ENCODE measurements around the gene HES7. TPM values are rescaled to one million over a fixed set of nuclear protein-coding genes. Genes with fewer than 3 reads are reported as not detected.
A peak's percentile ranks its signal among the peaks of the same experiment; 100 is the strongest.

HES7 gene
- total RNA-seq, 1 donor from 2014 or later: not detected

DNA sequence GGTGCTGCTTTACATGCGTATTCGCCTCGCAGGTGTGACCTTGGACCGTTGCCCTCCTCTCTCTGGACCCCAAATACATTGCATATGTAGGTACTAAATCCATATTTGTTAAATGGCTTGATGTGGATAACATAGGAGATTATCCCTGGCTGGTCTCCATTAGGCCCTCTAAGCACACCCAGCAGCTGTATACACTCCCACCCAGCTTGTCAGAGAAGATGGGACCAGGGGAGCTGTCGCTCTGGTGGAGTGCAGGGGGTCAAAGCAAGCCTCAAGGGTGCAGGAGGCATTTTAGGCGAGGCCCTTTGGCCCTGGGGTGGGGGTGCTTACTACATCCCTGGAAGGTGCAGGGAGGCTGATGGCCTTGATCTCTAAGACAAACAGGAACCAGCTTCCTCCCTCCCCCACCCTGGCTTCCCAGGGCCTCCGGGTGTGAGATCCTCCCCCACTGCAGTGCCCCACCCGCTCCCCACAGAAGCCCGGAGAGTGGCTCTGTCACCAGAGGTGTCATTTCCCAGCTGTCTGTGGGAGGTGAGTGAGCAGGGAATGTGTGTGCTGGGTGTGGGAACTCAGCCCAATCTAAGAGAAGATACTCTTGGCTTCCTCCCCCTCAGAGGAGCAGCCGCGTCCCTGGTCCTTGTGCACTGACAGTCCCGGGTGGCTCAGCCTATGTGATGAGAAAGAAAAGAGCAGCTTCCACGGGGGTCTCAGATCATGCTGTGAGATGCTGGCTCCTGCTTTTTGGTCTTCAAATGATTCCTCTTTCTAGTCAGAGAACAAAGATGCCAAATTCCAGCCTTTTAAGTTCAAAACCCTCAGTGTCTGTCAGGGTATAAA, 40.3 kb upstream of the HES7 start:
- Histone ChIP-seq H3K4me3 (peak overlapping the region in 1 of 2 donors; percentile 100), H3K36me3 (peaks cover 14 to 15% of the 10 kb centered on the region in 2 donors), H3K27ac (peak overlapping the region; percentile 99 to 100), H3K9me3 (no peaks in the 10 kb centered on the region), H3K27me3 (no peaks in the 10 kb centered on the region), H3K4me1 (peaks cover 21 to 29% of the 10 kb centered on the region in 2 donors)
- TF ChIP-seq, protein P1, sequence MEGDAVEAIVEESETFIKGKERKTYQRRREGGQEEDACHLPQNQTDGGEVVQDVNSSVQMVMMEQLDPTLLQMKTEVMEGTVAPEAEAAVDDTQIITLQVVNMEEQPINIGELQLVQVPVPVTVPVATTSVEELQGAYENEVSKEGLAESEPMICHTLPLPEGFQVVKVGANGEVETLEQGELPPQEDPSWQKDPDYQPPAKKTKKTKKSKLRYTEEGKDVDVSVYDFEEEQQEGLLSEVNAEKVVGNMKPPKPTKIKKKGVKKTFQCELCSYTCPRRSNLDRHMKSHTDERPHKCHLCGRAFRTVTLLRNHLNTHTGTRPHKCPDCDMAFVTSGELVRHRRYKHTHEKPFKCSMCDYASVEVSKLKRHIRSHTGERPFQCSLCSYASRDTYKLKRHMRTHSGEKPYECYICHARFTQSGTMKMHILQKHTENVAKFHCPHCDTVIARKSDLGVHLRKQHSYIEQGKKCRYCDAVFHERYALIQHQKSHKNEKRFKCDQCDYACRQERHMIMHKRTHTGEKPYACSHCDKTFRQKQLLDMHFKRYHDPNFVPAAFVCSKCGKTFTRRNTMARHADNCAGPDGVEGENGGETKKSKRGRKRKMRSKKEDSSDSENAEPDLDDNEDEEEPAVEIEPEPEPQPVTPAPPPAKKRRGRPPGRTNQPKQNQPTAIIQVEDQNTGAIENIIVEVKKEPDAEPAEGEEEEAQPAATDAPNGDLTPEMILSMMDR (IDR thresholded peaks at IDR 0.05): no peak
- intact Hi-C loops (cut with DNase I): loop anchor here (2.0 kb wide), 1 partner anchor 23 kb away; no protein-coding TSS in a partner anchor
- DNase-seq (ENCODE audit: low spot score in 2 of 2): peak; percentile 69 to 87

DNA sequence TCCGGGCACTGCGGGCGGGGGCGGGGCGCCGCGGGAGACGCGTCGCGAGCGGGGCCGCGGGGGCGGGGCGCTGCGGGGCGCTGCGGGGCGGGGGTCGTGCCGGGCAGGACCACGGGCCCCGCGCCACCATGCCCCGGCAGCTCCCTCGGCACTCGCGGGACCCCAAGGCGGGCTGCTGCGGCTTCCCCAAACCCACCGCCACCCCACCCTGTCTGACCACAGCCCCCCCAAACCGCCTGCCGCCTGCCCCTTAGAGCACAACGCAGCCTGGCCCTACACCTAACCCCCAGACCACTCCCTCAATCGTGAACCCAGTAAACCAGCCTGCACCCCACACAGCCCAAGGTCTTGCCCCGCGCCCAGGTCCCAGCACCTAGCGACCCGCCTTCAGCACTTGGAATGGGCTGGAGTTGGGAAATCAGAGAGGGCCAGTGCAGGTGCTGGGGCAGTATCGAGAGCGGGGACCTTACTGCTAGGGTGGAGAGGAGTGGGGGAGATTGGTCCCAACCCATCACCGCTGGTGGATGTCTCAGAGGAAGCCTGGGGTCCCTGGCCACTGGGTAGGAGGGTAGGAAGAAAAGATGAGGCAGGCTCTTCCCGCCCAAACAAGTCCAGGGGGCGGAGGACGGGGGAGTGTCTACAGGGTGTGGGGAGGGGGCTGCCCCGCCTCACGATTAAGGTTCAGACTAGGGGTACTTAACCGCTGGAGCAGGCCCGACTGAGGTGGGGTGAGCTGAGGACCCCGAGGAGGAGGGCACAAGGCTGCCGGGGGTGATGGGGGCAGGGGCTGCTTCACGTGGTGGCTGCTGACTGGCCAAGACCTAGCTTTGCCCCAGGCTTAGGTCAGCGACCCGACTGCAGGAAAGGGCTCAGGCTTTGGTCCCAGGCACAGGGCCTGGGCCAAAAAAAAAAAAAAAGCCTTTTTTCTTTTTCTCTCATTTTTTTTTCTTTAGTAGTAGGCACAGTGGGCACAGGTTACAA, 39.4 kb upstream of the HES7 start:
- peak overlapping the region; percentile 91 to 100 for H3K4me3 ChIP-seq
- H3K4me1 ChIP-seq: peaks cover 21 to 33% of the 10 kb centered on the region in 2 donors
- no peaks in the 10 kb centered on the region for H3K27me3 ChIP-seq
- DNase-seq (ENCODE audit: low spot score in 2 of 2): no peak
- intact Hi-C loops (cut with DNase I): loop anchor here (2.0 kb wide), 1 partner anchor 24 kb away; no protein-coding TSS in a partner anchor
- TF ChIP-seq, protein P1 (IDR thresholded peaks at IDR 0.05): no peak
- H3K9me3 ChIP-seq: no peaks in the 10 kb centered on the region
- H3K27ac ChIP-seq: peak overlapping the region; percentile 99 to 100
- peaks cover 15 to 18% of the 10 kb centered on the region in 2 donors for H3K36me3 ChIP-seq

DNA sequence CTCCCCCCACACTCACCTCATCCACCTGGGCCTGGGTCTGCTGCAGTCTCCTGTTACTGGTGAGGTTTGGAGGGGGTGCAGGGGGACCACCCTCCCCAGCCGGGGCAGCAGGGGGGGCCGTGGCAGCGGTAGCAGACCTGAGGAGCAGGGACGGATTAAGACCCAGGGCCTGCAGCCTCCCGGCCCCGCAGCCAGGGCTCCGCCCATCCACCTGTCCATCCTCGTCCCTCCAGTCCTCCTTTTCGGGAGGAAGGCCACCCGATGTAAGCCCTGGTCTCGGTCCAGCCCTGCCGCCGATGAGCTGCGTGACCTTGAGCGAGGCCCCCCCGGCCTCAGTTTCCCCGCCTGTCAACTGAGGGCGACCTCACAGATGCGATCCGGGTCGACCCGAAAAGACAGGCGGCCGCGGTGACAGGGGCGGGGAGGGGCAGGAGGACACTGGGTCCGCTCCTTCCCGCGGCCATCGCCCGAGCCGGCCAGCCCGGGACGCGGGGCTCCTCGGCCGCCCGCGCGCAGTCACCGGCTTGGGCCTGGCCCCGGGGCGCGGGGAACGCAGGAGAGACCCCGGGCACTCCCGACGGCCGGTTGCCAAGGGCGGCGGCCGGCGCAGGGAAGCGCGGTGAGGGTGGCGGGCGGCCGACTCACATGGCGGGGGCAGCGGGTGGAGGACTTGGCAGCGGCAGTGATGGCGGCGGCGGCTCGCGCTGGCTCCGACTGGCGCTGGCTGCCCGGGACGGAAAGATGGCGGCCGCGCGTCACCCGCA, 38.5 kb upstream of the HES7 start, which contains the start of gene VAMP2:
TSS of gene VAMP2 (minus strand) at position 716 of the 764 bp plus-strand sequence. CDS start at position 647, 69 bp downstream.
- peak in 1 of 2 donors; percentile 92 for DNase-seq (ENCODE audit: low spot score in 2 of 2)
- TF ChIP-seq, protein P1 (IDR thresholded peaks at IDR 0.05): no peak
- intact Hi-C loops (cut with DNase I): loop anchor here (2.0 kb wide), 1 partner anchor 24 kb away; no protein-coding TSS in a partner anchor

DNA sequence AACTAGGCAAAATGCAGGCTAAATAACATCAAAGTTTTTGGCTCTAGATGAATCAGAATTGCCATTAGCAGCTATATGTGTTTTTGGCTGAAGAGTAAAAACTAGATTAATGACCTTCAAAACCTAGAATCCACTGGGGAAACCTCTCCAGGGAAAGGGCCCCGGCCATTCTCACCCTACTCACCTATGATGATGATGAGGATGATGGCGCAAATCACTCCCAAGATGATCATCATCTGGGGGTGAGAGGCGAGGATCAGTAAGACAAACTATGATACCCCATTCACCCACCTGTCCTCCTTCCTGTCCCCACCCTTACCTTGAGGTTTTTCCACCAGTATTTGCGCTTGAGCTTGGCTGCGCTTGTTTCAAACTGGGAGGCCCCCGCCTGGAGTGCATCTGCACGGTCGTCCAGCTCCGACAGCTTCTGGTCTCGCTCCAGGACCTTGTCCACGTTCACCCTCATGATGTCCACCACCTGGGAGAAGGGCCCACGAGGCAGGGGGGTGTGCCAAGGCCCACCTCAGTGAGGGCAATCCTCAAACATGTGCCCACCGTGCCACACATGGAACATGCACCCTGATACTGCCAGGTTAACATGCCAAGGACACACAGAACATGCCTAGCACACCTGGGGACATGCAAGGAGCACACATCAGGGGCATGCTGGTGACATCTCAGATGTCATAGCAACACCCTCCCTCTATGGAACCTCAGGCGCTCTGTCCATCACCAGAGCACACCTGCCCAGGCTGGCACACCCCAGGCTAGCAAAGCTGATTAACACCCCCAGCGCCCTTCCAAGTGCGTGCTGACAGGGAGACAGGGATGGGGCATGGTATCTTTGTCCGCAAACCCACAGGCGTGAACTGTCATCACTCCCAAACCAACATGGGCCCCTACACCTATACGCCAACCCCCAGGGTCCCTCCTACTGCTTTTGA, 37.7 kb upstream of the HES7 start:
- Histone ChIP-seq H3K4me3 (peak overlapping the region; percentile 91 to 100), H3K27ac (peak overlapping the region; percentile 99 to 100), H3K36me3 (peaks cover 15 to 23% of the 10 kb centered on the region in 2 donors), H3K27me3 (no peaks in the 10 kb centered on the region), H3K9me3 (no peaks in the 10 kb centered on the region), H3K4me1 (peaks cover 21 to 47% of the 10 kb centered on the region in 2 donors)
- intact Hi-C loops (cut with DNase I): loop anchor here (2.0 kb wide), 1 partner anchor 25 kb away; no protein-coding TSS in a partner anchor
- DNase-seq (ENCODE audit: low spot score in 2 of 2): no peak
- TF ChIP-seq, protein P1 (IDR thresholded peaks at IDR 0.05): no peak

More for the DNA sequence above, 38.5 kb upstream of the HES7 start, which contains the start of gene VAMP2:
- peak within 1 kb of the TSS; percentile 99 to 100 for H3K27ac ChIP-seq
- H3K9me3 ChIP-seq: no peaks in the 10 kb centered on the region
- peak within 1 kb of the TSS; percentile 91 to 100 for H3K4me3 ChIP-seq
- H3K36me3 ChIP-seq: peaks cover 15 to 23% of the 10 kb centered on the region in 2 donors
- H3K27me3 ChIP-seq: no peaks in the 10 kb centered on the region
- H3K4me1 ChIP-seq: peaks cover 21 to 42% of the 10 kb centered on the region in 2 donors

All from ascending aorta (tissue), 2 donors.